ENCODE data around the gene AGR3.

AGR3 gene

GRCh38 chr7:16921644-16922257 lies 40.0 kb upstream of the AGR3 start:
- TF ChIP-seq CTCF (IDR thresholded peaks at IDR 0.05; ENCODE audit: insufficient read depth, low read depth, low read length, missing control alignments), result no peak
- peak; percentile 68 for DNase-seq (ENCODE audit: low read depth)
- H3K4me3 ChIP-seq (ENCODE audit: low read length), result no peak overlapping the region

- DNase-seq (ENCODE audit: low read depth), result no peak
- no peak for TF ChIP-seq CTCF (IDR thresholded peaks at IDR 0.05; ENCODE audit: insufficient read depth, low read depth, low read length, missing control alignments)
- no peak overlapping the region for H3K4me3 ChIP-seq (ENCODE audit: low read length)
These were observed 39.4 kb upstream of the AGR3 start for GRCh38 chr7:16921151-16921550.

- H3K4me3 ChIP-seq (ENCODE audit: low read length), result no peak overlapping the region
- TF ChIP-seq CTCF (IDR thresholded peaks at IDR 0.05; ENCODE audit: insufficient read depth, low read depth, low read length, missing control alignments), result no peak
These were observed 37.7 kb upstream of the AGR3 start for GRCh38 chr7:16919440-16919839.

GRCh38 chr7:16918288-16918895 lies 36.6 kb upstream of the AGR3 start:
- H3K4me3 ChIP-seq (ENCODE audit: low read length), result no peak overlapping the region
- TF ChIP-seq CTCF (IDR thresholded peaks at IDR 0.05; ENCODE audit: insufficient read depth, low read depth, low read length, missing control alignments), result peak; percentile 54
- DNase-seq (ENCODE audit: low read depth), result peak; percentile 50

More at GRCh38 chr7:16919440-16919839, 37.7 kb upstream of the AGR3 start:
- DNase-seq (ENCODE audit: low read depth), result no peak

- H3K4me3 ChIP-seq (ENCODE audit: low read length), result peak overlapping the region; percentile 28
These were observed 35.0 kb upstream of the AGR3 start for GRCh38 chr7:16916738-16917137.

GRCh38 chr7:16916105-16916639 lies 34.4 kb upstream of the AGR3 start:
- peak; percentile 91 for DNase-seq (ENCODE audit: low read depth)
- H3K4me3 ChIP-seq (ENCODE audit: low read length), result peak overlapping the region; percentile 28
- no peak for TF ChIP-seq CTCF (IDR thresholded peaks at IDR 0.05; ENCODE audit: insufficient read depth, low read depth, low read length, missing control alignments)

More at GRCh38 chr7:16916738-16917137, 35.0 kb upstream of the AGR3 start:
- no peak for DNase-seq (ENCODE audit: low read depth)
- TF ChIP-seq CTCF (IDR thresholded peaks at IDR 0.05; ENCODE audit: insufficient read depth, low read depth, low read length, missing control alignments), result no peak
